PC-9 (cell line): ENCODE data around the gene STK10. TPM values are rescaled to one million over a fixed set of nuclear protein-coding genes. Genes with fewer than 3 reads are reported as not detected.

ENCODE experiments used
- BruUV-seq: library from RNA; stranded (reverse); fragments of 400-500 nt; replicated peaks from 2 replicates; lab custom pipeline; 2021; lab: Mats Ljungman, UMichigan
- CTCF ChIA-PET: fragments of 300-600 bp; sonication (Branson Sonifier 250); formaldehyde crosslinking; loops from one replicate; lab custom pipeline; 2022; ENCODE audit warnings: antibody characterized with exemption; lab: Charles Lee
- POLR2A ChIA-PET: fragments of 300-600 bp; sonication (Branson Sonifier 250); formaldehyde crosslinking; loops from one replicate; lab custom pipeline; 2022; ENCODE audit warnings: antibody characterized with exemption; ENCODE audit not compliant: unreplicated experiment; lab: Charles Lee
- DNase-seq, 2 experiments: peaks; one replicate each; pipeline versions ENCODE4 v3.0.0 to v3.0.0-alpha.2; 2015 to 2022; ENCODE audit warnings: mixed read lengths in 1 of 2
- H2AFZ ChIP-seq: fragments of 200-600 bp; sonication (generic); 2 replicates; pipeline ENCODE4 v1.8.1; 2017; ENCODE audit warnings: antibody characterized with exemption
- H3F3A ChIP-seq: fragments of 200-600 bp; sonication (generic); 2 replicates; pipeline ENCODE4 v1.8.1; 2017; ENCODE audit warnings: antibody characterized with exemption, mild to moderate bottlenecking, low read depth; ENCODE audit not compliant: insufficient read depth
- H3K27ac ChIP-seq: fragments of 200-600 bp; sonication (generic); 2 replicates; pipeline ENCODE4 v1.6.1; 2016; ENCODE audit warnings: mixed run types
- H3K27me3 ChIP-seq: fragments of 200-600 bp; sonication (generic); 2 replicates; pipeline ENCODE4 v1.6.1; 2016; ENCODE audit warnings: low read depth, mixed run types; ENCODE audit not compliant: insufficient read depth
- H3K36me3 ChIP-seq: fragments of 200-600 bp; sonication (generic); 2 replicates; pipeline ENCODE4 v1.6.1; 2016; ENCODE audit warnings: low read depth, mixed run types
- H3K4me1 ChIP-seq: fragments of 200-600 bp; sonication (generic); replicated peaks from 2 replicates; pipeline ENCODE4 v1.6.1; 2016; ENCODE audit warnings: mixed run types; ENCODE audit not compliant: insufficient read depth
- H3K4me2 ChIP-seq: fragments of 200-600 bp; sonication (generic); 2 replicates; pipeline ENCODE4 v1.6.1; 2017; ENCODE audit warnings: mixed run types
- H3K4me3 ChIP-seq: fragments of 200-600 bp; sonication (generic); 2 replicates; pipeline ENCODE4 v1.6.1; 2016; ENCODE audit warnings: mixed run types
- H3K79me2 ChIP-seq: fragments of 200-600 bp; sonication (generic); 2 replicates; pipeline ENCODE4 v1.6.1; 2017; ENCODE audit warnings: low read depth, mixed run types
- H3K9me2 ChIP-seq: fragments of 200-600 bp; sonication (generic); 2 replicates; pipeline ENCODE4 v1.8.1; 2017; ENCODE audit warnings: mild to moderate bottlenecking; ENCODE audit not compliant: insufficient read depth
- H3K9me3 ChIP-seq: fragments of 200-600 bp; sonication (generic); 2 replicates; pipeline ENCODE4 v1.8.1; 2016; ENCODE audit warnings: low read depth; ENCODE audit not compliant: insufficient read depth
- H4K20me1 ChIP-seq: fragments of 200-600 bp; sonication (generic); 2 replicates; pipeline ENCODE4 v1.8.1; 2017; ENCODE audit not compliant: insufficient read depth
- CTCF ChIP-seq: fragments of 200-600 bp; sonication (generic); conservative IDR thresholded peaks from 2 replicates; pipeline ENCODE4 v1.6.1; 2017; ENCODE audit warnings: mixed run types, antibody characterized with exemption, mild to moderate bottlenecking, moderate library complexity
- EZH2 ChIP-seq: fragments of 200-600 bp; sonication (generic); IDR thresholded peaks from 2 replicates; pipeline ENCODE4 v1.8.0; 2017; ENCODE audit warnings: antibody characterized with exemption, low read depth
- intact Hi-C: fragments of 100-400 bp; cut with micrococcal nuclease; formaldehyde crosslinking; loops from one replicate; pipeline ENCODE4 v1.10.0; 2022; ENCODE audit not compliant: unreplicated experiment
- total RNA-seq: library from RNA; stranded (reverse); gene quantifications from 2 replicates; pipeline ENCODE4 v1.2.3, GENCODE V29; 2021

STK10 gene
- total RNA-seq, 1 experiment from 2014 or later: 31.5 TPM

DNA sequence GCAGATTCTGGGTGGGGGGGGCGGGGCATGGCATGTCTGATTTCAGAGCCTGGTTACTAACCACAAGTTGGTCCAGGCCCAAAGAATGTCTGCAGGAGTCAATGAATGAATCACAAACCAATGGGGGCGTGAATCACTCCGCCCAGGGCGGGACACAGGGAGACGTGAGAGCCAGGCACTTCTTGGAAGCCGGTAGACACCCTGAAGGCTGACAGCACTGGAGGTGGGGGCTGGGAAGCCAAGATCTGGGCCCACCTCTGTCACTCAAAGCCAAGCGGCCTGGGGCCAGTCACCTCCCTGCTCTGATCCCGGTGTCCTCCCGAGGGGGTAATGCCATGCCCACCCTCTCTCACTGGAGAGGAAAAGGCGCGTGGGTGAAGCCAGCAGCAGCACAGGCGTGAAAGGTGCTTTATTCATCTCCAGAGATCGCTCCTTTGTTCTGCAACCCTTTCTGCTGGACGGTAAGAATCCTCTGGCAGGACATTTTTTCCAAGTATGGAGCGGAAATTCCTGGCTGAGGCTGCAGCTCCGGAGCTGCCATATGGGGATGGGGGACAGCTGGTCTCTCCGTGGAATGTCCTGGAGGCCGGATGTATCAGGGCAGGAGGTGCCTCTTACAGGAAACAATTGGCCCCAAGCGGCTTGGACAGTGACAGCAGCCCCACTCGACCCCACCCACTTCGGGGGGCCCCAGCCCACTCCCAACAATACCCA, 85.0 kb downstream of the STK10 start:
- POLR2A ChIA-PET: interaction anchor here (0.7 kb wide), 2 partner anchors 11 to 1493 kb away, joined by 3 read pairs; no protein-coding TSS in a partner anchor
- CTCF ChIA-PET: no interaction called here
- intact Hi-C loops: loop anchor here (2.0 to 5.0 kb wide), 2 partner anchors 180 to 191 kb away; partner anchors contain the start of gene UBTD2
- Histone ChIP-seq H3K9me3 (no peaks in the 10 kb centered on the region), H3K36me3 (no peaks in the 10 kb centered on the region), H2AFZ (no peak overlapping the region), H3K4me3 (no peak overlapping the region), H3K27me3 (no peaks in the 10 kb centered on the region), H3K27ac (no peak overlapping the region), H3K79me2 (no peaks in the 10 kb centered on the region), H3K4me1 (peaks cover 26% of the 10 kb centered on the region), H3F3A (peaks cover 18% of the 10 kb centered on the region), H4K20me1 (peaks cover 3% of the 10 kb centered on the region; the same call in 1 of the 2 replicates), H3K4me2 (0 out of 2 replicates have a peak overlapping the region, but pooled peaks have one; percentile 13), H3K9me2 (no peaks in the 10 kb centered on the region)
- TF ChIP-seq EZH2 (no peak), CTCF (no peak)
- peak; percentile 84 to 87 for DNase-seq
- BruUV-seq: no TSS peak

- no peak overlapping the region for H2AFZ ChIP-seq
- no peak overlapping the region for H3K4me2 ChIP-seq
- no peaks in the 10 kb centered on the region for H3K27me3 ChIP-seq
- no peak for DNase-seq
- ChIA-PET CTCF (no interaction called here), POLR2A (no interaction called here)
- intact Hi-C loops: loop anchor here (2.0 to 5.0 kb wide), 2 partner anchors 180 to 190 kb away; partner anchors contain the start of gene UBTD2
- H3K9me2 ChIP-seq: no peaks in the 10 kb centered on the region
- H3K36me3 ChIP-seq: no peaks in the 10 kb centered on the region
- H3K79me2 ChIP-seq: no peaks in the 10 kb centered on the region
- no peaks in the 10 kb centered on the region for H3K9me3 ChIP-seq
- TF ChIP-seq EZH2: no peak
- no peak overlapping the region for H3K4me3 ChIP-seq
- no peak overlapping the region for H3K27ac ChIP-seq
- peaks cover 3% of the 10 kb centered on the region; the same call in 1 of the 2 replicates for H4K20me1 ChIP-seq
- peaks cover 20% of the 10 kb centered on the region for H3K4me1 ChIP-seq
- no TSS peak for BruUV-seq
- peaks cover 13% of the 10 kb centered on the region; the same call in 1 of the 2 replicates for H3F3A ChIP-seq
Measured at GRCh38 chr5:172102218-172102870, 85.7 kb downstream of the STK10 start.

DNA sequence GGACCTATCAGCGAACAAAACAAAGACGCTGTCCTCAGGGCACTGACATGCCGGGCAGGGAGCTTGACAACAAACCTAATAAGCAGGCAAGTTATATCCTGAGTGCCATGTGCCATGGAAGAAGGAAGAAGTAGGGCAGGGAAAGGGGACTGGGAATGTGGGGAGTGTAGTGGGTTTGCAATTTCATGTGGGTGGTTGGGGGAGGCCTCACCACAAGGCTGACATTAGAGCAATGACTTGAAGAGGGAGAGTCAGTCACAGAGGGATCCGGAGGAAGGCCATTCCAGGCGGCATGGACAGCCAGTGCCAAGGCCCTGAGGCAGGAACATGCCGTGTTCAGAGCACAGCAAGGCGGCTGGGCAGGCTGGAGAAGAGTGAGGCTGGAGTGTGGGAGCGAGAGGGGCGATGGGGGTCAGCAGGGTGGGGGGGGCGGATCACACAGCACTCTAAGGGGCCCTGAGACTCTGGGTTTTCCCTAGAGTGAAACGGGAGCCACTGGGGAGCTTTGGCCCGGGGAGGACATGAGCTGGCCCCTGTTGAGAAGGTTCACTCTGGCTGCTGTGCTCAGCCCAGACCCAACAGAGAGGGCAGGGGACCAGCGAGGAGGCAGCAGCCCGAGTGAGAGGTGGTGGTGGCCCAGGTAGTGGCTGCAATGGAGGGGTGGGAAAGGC, 86.3 kb downstream of the STK10 start:
- CTCF ChIA-PET: interaction anchor here (0.7 kb wide), 1 partner anchor 168 kb away, joined by 3 read pairs; no protein-coding TSS in a partner anchor
- no peak overlapping the region for H3K4me3 ChIP-seq

More for the DNA sequence above, 86.3 kb downstream of the STK10 start:
- Histone ChIP-seq H3F3A (peaks cover 9% of the 10 kb centered on the region; the same call in 1 of the 2 replicates), H3K9me3 (no peaks in the 10 kb centered on the region), H2AFZ (no peak overlapping the region), H3K9me2 (no peaks in the 10 kb centered on the region), H3K27me3 (no peaks in the 10 kb centered on the region), H3K79me2 (no peaks in the 10 kb centered on the region), H3K27ac (no peak overlapping the region), H3K4me2 (no peak overlapping the region), H3K4me1 (peaks cover 13% of the 10 kb centered on the region), H3K36me3 (no peaks in the 10 kb centered on the region), H4K20me1 (peaks cover 3% of the 10 kb centered on the region; the same call in 1 of the 2 replicates)
- TF ChIP-seq CTCF: no peak
- no peak for TF ChIP-seq EZH2
- BruUV-seq: no TSS peak
- DNase-seq: no peak
- POLR2A ChIA-PET: no interaction called here
- intact Hi-C loops: loop anchor here (2.0 to 5.0 kb wide), 2 partner anchors 181 to 189 kb away; partner anchors contain the start of gene UBTD2
